Measurements from ENCODE around the gene TMEM196.
"Not testable (repeated sequence)": the region's sequence is repeated elsewhere in the genome, so short reads cannot be mapped to it uniquely, and the experiment has no call there.

TMEM196 gene

DNA sequence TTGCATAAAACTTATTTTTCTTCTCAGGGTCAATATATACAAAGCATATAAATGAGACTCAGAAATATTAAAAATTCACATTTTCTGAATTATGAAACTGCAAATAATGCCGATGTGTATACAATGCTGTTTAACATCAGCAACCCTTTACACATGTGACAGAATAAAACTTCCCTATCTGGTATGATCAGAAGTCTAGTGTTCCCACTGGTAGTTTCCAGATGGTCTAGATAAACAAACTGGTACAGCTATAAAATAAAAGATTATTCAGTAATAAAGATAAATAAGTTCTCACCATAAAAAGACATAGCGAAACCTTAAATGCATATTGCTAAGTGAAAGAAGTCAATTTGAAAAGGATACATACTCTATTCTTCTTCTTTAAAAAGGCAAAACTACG lies 72.5 kb downstream of the TMEM196 start:
- H3K4me3 ChIP-seq (ENCODE audit: low read depth, low read length): no peak overlapping the region
- no peak for DNase-seq (ENCODE audit: low read depth, low spot score)
- in situ Hi-C loops (cut with HindIII; ENCODE audit: low sequenced_read_pairs): no loop called here
- TF ChIP-seq, protein P1, sequence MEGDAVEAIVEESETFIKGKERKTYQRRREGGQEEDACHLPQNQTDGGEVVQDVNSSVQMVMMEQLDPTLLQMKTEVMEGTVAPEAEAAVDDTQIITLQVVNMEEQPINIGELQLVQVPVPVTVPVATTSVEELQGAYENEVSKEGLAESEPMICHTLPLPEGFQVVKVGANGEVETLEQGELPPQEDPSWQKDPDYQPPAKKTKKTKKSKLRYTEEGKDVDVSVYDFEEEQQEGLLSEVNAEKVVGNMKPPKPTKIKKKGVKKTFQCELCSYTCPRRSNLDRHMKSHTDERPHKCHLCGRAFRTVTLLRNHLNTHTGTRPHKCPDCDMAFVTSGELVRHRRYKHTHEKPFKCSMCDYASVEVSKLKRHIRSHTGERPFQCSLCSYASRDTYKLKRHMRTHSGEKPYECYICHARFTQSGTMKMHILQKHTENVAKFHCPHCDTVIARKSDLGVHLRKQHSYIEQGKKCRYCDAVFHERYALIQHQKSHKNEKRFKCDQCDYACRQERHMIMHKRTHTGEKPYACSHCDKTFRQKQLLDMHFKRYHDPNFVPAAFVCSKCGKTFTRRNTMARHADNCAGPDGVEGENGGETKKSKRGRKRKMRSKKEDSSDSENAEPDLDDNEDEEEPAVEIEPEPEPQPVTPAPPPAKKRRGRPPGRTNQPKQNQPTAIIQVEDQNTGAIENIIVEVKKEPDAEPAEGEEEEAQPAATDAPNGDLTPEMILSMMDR (IDR thresholded peaks at IDR 0.05; ENCODE audit: low read depth, low read length): no peak

DNA sequence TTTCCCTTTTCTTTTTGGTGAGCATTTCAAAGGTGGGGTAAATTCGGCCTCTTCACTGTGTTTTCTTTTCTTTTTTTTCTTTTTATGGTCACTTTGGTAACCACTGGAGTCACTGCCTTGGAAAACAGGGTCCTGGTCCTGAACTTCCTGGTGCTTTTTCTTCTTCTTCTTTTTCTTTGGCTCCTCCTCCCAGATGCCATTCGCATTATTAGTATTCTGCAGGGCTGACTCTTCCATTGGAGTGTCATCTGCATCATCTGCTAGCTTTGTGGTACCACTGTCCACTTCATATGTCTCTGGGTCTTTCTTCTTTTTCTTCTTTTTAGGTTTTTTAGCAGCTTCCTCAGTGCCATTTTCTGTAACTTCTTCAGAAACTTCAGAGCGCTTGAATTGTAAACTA lies 75.1 kb downstream of the TMEM196 start:
- no peak for DNase-seq (ENCODE audit: low read depth, low spot score)
- TF ChIP-seq, protein P1 (IDR thresholded peaks at IDR 0.05; ENCODE audit: low read depth, low read length): no peak
- H3K4me3 ChIP-seq (ENCODE audit: low read depth, low read length): no peak overlapping the region
- in situ Hi-C loops (cut with HindIII; ENCODE audit: low sequenced_read_pairs): no loop called here

DNA sequence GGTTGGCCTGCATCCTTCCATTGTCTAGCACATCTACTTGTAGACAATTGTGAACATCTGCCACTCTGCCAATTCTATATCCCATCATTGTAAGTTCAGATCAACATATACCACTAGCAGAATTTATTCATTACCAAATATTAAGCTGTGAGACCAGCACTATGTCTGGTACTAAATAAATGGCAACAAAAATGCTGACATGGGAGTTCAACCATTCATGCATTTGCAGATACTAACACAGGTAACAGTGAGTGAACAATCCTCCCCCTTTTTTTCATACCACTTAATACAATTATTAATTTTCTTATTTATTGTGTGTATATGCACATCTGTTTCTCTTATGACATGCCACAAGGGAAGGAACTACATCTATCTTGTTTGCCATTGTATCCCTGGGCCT lies 76.5 kb downstream of the TMEM196 start:
- in situ Hi-C loops (cut with HindIII; ENCODE audit: low sequenced_read_pairs): no loop called here
- H3K4me3 ChIP-seq (ENCODE audit: low read depth, low read length): no peak overlapping the region
- no peak for DNase-seq (ENCODE audit: low read depth, low spot score)
- TF ChIP-seq, protein P1 (IDR thresholded peaks at IDR 0.05; ENCODE audit: low read depth, low read length): no peak

DNA sequence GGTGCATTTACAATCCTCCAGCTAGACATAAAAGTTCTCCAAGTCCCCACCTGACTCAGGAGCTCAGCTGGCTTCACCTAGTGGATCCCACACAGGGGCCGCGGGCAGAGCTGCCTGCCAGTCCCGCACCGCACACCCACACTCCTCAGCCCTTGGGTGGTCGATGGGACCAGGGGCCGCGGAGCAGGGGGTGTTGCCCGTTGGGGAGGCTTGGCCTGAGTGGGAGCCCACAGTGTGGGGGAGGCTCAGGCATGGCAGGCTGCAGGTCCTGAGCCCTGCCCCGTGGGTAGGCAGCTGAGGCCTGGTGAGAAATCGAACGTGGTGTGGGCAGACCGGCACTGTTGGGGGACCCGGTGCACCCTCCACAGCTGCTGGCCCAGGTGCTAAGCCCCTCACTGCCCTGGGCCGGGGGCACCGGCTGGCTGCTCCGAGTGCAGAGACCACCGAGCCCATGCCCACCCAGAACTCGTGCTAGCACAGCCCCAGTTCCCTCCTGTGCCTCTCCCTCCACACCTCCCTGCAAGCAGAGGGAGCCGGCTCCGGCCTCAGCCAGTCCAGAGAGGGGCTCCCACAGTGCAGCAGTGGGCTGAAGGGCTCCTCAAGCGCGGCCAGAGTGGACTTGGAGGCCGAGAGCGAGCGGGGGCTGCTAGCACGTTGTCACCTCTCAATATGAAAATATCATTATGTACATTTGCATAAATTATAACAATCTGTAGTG lies 81.1 kb downstream of the TMEM196 start:
- H3K4me3 ChIP-seq (ENCODE audit: low read depth, low read length): no peak overlapping the region
- no peak for DNase-seq (ENCODE audit: low read depth, low spot score)
- TF ChIP-seq, protein P1 (IDR thresholded peaks at IDR 0.05; ENCODE audit: low read depth, low read length): no peak
- in situ Hi-C loops (cut with HindIII; ENCODE audit: low sequenced_read_pairs): no loop called here

DNA sequence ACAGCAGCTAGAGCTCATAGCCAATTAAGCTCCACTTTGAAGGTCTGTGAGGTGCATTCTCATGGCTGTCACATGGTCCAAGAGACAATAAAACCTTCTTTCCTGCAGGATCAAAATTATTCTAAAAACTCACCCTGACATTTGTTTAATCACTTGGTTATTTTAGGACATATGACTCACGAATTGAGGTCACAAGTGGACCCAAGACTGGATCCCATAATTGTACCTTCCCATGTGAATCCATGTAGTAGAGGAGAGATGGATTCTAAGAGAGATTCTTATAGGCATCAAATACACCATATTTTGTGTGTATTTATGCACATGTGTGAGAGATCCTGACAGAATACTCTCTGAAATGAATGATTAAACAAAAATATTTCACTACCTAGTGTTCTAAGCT lies 82.7 kb downstream of the TMEM196 start:
- TF ChIP-seq, protein P1 (IDR thresholded peaks at IDR 0.05; ENCODE audit: low read depth, low read length): no peak
- in situ Hi-C loops (cut with HindIII; ENCODE audit: low sequenced_read_pairs): no loop called here
- H3K4me3 ChIP-seq (ENCODE audit: low read depth, low read length): no peak overlapping the region
- no peak for DNase-seq (ENCODE audit: low read depth, low spot score)

DNA sequence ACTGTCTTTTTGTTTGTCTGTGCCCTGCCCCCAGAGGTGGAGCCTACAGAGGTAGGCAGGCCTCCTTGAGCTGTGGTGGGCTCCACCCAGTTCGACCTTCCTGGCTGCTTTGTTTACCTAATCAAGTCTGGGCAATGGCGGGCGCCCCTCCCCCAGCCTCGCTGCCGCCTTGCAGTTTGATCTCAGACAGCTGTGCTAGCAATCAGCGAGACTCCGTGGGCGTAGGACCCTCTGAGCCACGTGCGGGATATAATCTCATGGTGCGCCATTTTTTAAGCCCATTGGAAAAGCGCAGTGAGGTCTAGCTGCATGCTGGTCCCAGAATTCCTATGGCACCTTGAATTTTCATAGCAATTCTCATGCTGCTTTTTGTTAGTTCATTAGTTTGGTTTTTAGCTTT lies 84.3 kb downstream of the TMEM196 start:
- H3K4me3 ChIP-seq (ENCODE audit: low read depth, low read length); in situ Hi-C loops (cut with HindIII; ENCODE audit: low sequenced_read_pairs); DNase-seq (ENCODE audit: low read depth, low spot score): not testable (repeated sequence)

DNA sequence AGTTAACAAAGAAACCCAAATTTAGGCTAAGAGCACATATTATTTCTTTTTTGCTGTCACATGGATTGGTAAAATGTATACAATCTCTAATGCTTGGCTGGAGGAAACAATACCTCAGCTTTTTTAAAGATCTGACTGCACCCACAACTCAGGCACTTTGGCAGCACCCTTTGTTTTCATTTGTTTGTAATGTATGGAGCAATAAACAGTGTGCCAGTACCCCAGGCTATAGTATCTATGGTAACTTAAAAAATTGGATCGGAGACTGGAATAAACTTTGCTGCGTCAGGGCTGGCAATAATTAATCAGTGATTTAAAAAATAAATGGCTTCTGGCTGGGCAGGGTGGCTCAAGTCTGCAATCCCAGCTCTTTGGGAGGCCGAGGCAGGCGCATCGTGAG lies 91.8 kb downstream of the TMEM196 start:
- H3K4me3 ChIP-seq (ENCODE audit: low read depth, low read length): no peak overlapping the region
- TF ChIP-seq, protein P1 (IDR thresholded peaks at IDR 0.05; ENCODE audit: low read depth, low read length): no peak
- no peak for DNase-seq (ENCODE audit: low read depth, low spot score)
- in situ Hi-C loops (cut with HindIII; ENCODE audit: low sequenced_read_pairs): no loop called here

Data from astrocyte of the spinal cord (primary cell).